ENCODE data around the gene HTT. TPM values are rescaled to one million over a fixed set of nuclear protein-coding genes. Genes with fewer than 3 reads are reported as not detected.

HTT gene
- total RNA-seq, 1 experiment from 2014 or later, result 85.4 TPM

DNA sequence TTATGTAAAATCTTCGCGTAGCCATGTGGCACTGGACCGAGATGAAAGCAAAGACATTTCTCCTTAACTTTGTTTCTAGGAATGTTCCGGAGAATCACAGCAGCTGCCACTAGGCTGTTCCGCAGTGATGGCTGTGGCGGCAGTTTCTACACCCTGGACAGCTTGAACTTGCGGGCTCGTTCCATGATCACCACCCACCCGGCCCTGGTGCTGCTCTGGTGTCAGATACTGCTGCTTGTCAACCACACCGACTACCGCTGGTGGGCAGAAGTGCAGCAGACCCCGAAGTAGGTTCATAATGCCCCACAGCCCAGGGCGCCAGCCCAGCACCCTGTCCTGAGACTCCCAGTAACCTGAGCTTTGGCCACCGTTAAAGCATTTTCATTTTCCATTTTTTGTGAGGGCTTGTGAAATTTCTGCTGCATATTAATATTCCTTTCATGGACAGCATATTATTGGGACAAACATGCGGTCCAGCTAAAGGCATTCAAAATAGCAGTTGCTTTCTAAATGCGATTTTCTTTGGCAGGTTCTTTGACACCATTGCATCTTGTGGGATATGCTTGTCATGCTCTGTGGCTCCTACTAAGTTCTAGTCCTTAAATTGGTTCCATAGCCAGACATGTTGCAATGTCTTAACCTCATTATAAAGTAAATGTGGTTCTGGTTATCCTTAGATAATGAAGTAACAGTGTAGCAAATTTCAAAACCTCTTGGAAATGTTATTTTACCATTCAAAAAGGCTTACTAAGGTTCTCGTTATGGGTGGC, 125.4 kb downstream of the HTT start (continued):
- no peak for TF ChIP-seq NFYB (CRISPR knock-in tag; conservative IDR thresholded peaks at IDR 0.05; ENCODE audit: low read depth)
- TF ChIP-seq ZNF416 (CRISPR knock-in tag; IDR thresholded peaks at IDR 0.05), result no peak
- TF ChIP-seq, protein P1, sequence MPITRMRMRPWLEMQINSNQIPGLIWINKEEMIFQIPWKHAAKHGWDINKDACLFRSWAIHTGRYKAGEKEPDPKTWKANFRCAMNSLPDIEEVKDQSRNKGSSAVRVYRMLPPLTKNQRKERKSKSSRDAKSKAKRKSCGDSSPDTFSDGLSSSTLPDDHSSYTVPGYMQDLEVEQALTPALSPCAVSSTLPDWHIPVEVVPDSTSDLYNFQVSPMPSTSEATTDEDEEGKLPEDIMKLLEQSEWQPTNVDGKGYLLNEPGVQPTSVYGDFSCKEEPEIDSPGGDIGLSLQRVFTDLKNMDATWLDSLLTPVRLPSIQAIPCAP (CRISPR knock-in tag; IDR thresholded peaks at IDR 0.05), result no peak
- TF ChIP-seq, protein P2, sequence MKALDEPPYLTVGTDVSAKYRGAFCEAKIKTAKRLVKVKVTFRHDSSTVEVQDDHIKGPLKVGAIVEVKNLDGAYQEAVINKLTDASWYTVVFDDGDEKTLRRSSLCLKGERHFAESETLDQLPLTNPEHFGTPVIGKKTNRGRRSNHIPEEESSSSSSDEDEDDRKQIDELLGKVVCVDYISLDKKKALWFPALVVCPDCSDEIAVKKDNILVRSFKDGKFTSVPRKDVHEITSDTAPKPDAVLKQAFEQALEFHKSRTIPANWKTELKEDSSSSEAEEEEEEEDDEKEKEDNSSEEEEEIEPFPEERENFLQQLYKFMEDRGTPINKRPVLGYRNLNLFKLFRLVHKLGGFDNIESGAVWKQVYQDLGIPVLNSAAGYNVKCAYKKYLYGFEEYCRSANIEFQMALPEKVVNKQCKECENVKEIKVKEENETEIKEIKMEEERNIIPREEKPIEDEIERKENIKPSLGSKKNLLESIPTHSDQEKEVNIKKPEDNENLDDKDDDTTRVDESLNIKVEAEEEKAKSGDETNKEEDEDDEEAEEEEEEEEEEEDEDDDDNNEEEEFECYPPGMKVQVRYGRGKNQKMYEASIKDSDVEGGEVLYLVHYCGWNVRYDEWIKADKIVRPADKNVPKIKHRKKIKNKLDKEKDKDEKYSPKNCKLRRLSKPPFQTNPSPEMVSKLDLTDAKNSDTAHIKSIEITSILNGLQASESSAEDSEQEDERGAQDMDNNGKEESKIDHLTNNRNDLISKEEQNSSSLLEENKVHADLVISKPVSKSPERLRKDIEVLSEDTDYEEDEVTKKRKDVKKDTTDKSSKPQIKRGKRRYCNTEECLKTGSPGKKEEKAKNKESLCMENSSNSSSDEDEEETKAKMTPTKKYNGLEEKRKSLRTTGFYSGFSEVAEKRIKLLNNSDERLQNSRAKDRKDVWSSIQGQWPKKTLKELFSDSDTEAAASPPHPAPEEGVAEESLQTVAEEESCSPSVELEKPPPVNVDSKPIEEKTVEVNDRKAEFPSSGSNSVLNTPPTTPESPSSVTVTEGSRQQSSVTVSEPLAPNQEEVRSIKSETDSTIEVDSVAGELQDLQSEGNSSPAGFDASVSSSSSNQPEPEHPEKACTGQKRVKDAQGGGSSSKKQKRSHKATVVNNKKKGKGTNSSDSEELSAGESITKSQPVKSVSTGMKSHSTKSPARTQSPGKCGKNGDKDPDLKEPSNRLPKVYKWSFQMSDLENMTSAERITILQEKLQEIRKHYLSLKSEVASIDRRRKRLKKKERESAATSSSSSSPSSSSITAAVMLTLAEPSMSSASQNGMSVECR (CRISPR knock-in tag; IDR thresholded peaks at IDR 0.05; ENCODE audit: borderline replicate concordance), result no peak

DNA sequence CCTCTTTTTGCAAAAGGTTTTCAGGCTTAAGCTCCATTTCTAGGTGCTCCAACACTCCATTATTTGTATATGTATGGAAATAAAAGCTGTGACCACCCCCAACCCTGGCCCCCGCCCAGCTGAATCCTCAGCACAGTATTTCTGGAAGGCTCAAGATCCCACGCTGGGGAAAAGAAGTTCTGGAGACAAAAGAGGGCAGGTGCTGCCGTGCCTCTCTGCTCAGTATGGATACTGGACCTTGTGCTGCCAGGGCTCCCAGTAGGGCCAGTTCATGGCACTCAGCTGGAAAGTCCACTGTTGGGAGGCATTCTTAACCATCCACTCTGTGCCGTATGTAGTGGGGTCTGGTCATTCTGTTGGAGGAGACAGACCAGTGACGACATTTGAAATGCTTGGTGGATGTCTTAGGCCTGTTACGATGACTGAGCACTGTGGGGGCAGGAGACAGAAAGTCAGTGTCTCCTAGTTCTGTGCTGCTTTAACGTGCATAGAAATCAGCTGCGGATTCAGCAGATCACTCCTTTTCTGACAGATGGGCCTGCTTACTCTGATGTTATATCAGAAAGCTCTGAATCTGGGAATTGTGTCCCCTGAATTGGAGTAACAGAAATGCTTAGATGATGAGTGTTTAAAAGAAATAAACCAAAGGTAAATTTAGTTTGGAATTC, 126.1 kb downstream of the HTT start:
- no peak for ATAC-seq
- POLR2A ChIA-PET, result no interaction called here
- no peaks in the 10 kb centered on the region for H3K9me3 Mint-ChIP-seq
- TF ChIP-seq, protein P3, sequence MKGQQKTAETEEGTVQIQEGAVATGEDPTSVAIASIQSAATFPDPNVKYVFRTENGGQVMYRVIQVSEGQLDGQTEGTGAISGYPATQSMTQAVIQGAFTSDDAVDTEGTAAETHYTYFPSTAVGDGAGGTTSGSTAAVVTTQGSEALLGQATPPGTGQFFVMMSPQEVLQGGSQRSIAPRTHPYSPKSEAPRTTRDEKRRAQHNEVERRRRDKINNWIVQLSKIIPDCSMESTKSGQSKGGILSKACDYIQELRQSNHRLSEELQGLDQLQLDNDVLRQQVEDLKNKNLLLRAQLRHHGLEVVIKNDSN (CRISPR knock-in tag; IDR thresholded peaks at IDR 0.05), result no peak
- TF ChIP-seq, protein P4, sequence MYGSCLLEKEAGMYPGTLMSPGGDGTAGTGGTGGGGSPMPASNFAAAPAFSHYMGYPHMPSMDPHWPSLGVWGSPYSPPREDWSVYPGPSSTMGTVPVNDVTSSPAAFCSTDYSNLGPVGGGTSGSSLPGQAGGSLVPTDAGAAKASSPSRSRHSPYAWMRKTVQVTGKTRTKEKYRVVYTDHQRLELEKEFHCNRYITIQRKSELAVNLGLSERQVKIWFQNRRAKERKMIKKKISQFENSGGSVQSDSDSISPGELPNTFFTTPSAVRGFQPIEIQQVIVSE (CRISPR knock-in tag; IDR thresholded peaks at IDR 0.05; ENCODE audit: borderline replicate concordance), result no peak
- TF ChIP-seq, protein P5, sequence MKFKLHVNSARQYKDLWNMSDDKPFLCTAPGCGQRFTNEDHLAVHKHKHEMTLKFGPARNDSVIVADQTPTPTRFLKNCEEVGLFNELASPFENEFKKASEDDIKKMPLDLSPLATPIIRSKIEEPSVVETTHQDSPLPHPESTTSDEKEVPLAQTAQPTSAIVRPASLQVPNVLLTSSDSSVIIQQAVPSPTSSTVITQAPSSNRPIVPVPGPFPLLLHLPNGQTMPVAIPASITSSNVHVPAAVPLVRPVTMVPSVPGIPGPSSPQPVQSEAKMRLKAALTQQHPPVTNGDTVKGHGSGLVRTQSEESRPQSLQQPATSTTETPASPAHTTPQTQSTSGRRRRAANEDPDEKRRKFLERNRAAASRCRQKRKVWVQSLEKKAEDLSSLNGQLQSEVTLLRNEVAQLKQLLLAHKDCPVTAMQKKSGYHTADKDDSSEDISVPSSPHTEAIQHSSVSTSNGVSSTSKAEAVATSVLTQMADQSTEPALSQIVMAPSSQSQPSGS (CRISPR knock-in tag; IDR thresholded peaks at IDR 0.05; ENCODE audit: borderline replicate concordance, low read depth), result no peak
- TF ChIP-seq ZBTB21 (CRISPR knock-in tag; IDR thresholded peaks at IDR 0.05; ENCODE audit: borderline replicate concordance) (no peak), TCF7 (CRISPR knock-in tag; IDR thresholded peaks at IDR 0.05; ENCODE audit: low read depth) (no peak), HMGA2 (CRISPR knock-in tag; IDR thresholded peaks at IDR 0.05) (no peak), PRRX2 (CRISPR knock-in tag; IDR thresholded peaks at IDR 0.05) (no peak), ZNF263 (CRISPR knock-in tag; IDR thresholded peaks at IDR 0.05; ENCODE audit: low read depth) (no peak), NFYB (CRISPR knock-in tag; conservative IDR thresholded peaks at IDR 0.05; ENCODE audit: low read depth) (no peak), EMX1 (CRISPR knock-in tag; IDR thresholded peaks at IDR 0.05) (no peak)
- TF ChIP-seq, protein P6, sequence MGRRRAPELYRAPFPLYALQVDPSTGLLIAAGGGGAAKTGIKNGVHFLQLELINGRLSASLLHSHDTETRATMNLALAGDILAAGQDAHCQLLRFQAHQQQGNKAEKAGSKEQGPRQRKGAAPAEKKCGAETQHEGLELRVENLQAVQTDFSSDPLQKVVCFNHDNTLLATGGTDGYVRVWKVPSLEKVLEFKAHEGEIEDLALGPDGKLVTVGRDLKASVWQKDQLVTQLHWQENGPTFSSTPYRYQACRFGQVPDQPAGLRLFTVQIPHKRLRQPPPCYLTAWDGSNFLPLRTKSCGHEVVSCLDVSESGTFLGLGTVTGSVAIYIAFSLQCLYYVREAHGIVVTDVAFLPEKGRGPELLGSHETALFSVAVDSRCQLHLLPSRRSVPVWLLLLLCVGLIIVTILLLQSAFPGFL (CRISPR knock-in tag; IDR thresholded peaks at IDR 0.05; ENCODE audit: borderline replicate concordance), result no peak
- CTCF ChIA-PET, result interaction anchor here (0.6 to 1.0 kb wide), 3 partner anchors 10 to 91 kb away, joined by 3 read pairs; no protein-coding TSS in a partner anchor
- no peak for DNase-seq (ENCODE audit: low spot score)
- peaks cover 6% of the 10 kb centered on the region; the same call in 1 of the 2 replicates for H3K36me3 Mint-ChIP-seq
- H3K4me1 Mint-ChIP-seq, result no peaks in the 10 kb centered on the region
- no peak overlapping the region for H3K4me3 Mint-ChIP-seq
- no peaks in the 10 kb centered on the region for H3K27me3 Mint-ChIP-seq (ENCODE audit: low read depth)
- no peak overlapping the region for H3K27ac Mint-ChIP-seq

All from WTC11 (cell line).